Heart left ventricle (tissue), 13 donors: ENCODE measurements around the gene ZBTB45.

ENCODE experiments used
- CTCF ChIP-seq, 12 donors: fragments of 200-600 bp; sonication (generic) in 4 of 12; IDR thresholded peaks; one replicate each; pipeline versions ENCODE4 v1.5.0 to v1.8.0; 2018 to 2022; ENCODE audit warnings: antibody characterized with exemption in 12 of 12, mild to moderate bottlenecking in 5 of 12
- POLR2A ChIP-seq, 2 donors: fragments of 450-650 bp; IDR thresholded peaks; one replicate each; pipeline ENCODE4 v1.6.1; 2017; ENCODE audit warnings: antibody characterized with exemption in 2 of 2, mild to moderate bottlenecking in 2 of 2, moderate library complexity in 2 of 2
- donor health status: ischemic (EF 13 %, LVEDD 7.1; RV severe dilation, severe dysfunction).
- donor health status: DM: no; HTN: yes; CAD: no.
- donor health status: DM: no; HTN: no; CAD: no.
- donor health status: ischemic (EF 25% LVEDD 6.9; RV normal size, moderate dysfunction).
- donor health status: ischemic (EF 25% LVEDD 5.7; RV mildly dilated, moderate dysfunction).
- donor health status: ischemic (EF 35%, LVEDD 5.7; RV mildly dilated, moderate dysfunction).
- donor health status: nonischemic (EF 11% LVEDD 7.7; RV severe dilation, severe dysfunction).
- donor health status: DM: yes; HTN: yes; CAD: no.
- donor health status: PGD.
- donor health status: ischemic (EF 29% LVEDD 5.4; RV normal size, mild dysfunction).
- donor health status: nonischemic (EF 23%, LVEDD 6.1; RV moderate dilation, normal function).

GRCh38 chr19:58482372-58482771, 37.2 kb downstream of the ZBTB45 start:
- TF ChIP-seq CTCF (IDR thresholded peaks at IDR 0.05): no peak
- TF ChIP-seq POLR2A (IDR thresholded peaks at IDR 0.05): no peak
